OCI-LY7 (cell line): Measurements from ENCODE around the gene P2RX6. TPM values are rescaled to one million over a fixed set of nuclear protein-coding genes. Genes with fewer than 3 reads are reported as not detected.

Source experiments
- BruUV-seq: library from RNA; stranded (reverse); fragments of 400-500 nt; replicated peaks from 2 replicates; lab custom pipeline; 2021; lab: Mats Ljungman, UMichigan
- CTCF ChIA-PET: fragments of 300-600 bp; sonication (Branson Sonifier 250); formaldehyde crosslinking; loops from one replicate; lab custom pipeline; 2022; ENCODE audit warnings: antibody characterized with exemption; ENCODE audit not compliant: unreplicated experiment; lab: Charles Lee
- POLR2A ChIA-PET: fragments of 300-600 bp; sonication (Branson Sonifier 250); formaldehyde crosslinking; loops from one replicate; lab custom pipeline; 2022; ENCODE audit warnings: antibody characterized with exemption; lab: Charles Lee
- DNase-seq: peaks from one replicate; pipeline ENCODE4 v3.0.0-alpha.2; 2015; ENCODE audit warnings: low spot score
- H2AFZ ChIP-seq: fragments of 200-600 bp; sonication (generic), shearing (Covaris generic); 2 replicates; pipeline ENCODE4 v1.6.1; 2014; ENCODE audit warnings: mild to moderate bottlenecking, antibody characterized with exemption, low read length, moderate library complexity
- H3K27ac ChIP-seq: fragments of 200-600 bp; sonication (generic); 2 replicates; pipeline ENCODE4 v1.5.1; 2014; ENCODE audit warnings: mixed run types, low read depth, mild to moderate bottlenecking, moderate library complexity, low read length, inconsistent platforms; ENCODE audit not compliant: poor library complexity, severe bottlenecking
- H3K36me3 ChIP-seq: fragments of 200-600 bp; sonication (generic); 2 replicates; pipeline ENCODE4 v1.6.1; 2014; ENCODE audit warnings: mild to moderate bottlenecking, antibody characterized with exemption, low read length, moderate library complexity, mixed read lengths; ENCODE audit not compliant: insufficient read depth
- H3K4me1 ChIP-seq: fragments of 200-600 bp; sonication (generic); 2 replicates; pipeline ENCODE4 v1.5.1; 2014; ENCODE audit warnings: mild to moderate bottlenecking, low read length; ENCODE audit not compliant: insufficient read depth, poor library complexity, severe bottlenecking
- H3K4me2 ChIP-seq: fragments of 200-600 bp; sonication (generic); 2 replicates; pipeline ENCODE4 v1.6.1; 2014; ENCODE audit warnings: mild to moderate bottlenecking, low read length
- H3K4me3 ChIP-seq: fragments of 200-600 bp; sonication (generic); 2 replicates; pipeline ENCODE4 v1.5.1; 2014; ENCODE audit warnings: mild to moderate bottlenecking, low read depth, low read length; ENCODE audit not compliant: poor library complexity, severe bottlenecking
- H3K79me2 ChIP-seq: fragments of 200-600 bp; sonication (generic); 2 replicates; pipeline ENCODE4 v1.6.1; 2016; ENCODE audit warnings: low read depth, mild to moderate bottlenecking, low read length, moderate library complexity, mixed read lengths; ENCODE audit not compliant: insufficient read depth
- H3K9me2 ChIP-seq: fragments of 200-600 bp; sonication (generic); 2 replicates; pipeline ENCODE4 v1.6.1; 2016; ENCODE audit warnings: mild to moderate bottlenecking, low read length, mixed read lengths; ENCODE audit not compliant: insufficient read depth
- H3K9me3 ChIP-seq: fragments of 200-600 bp; sonication (generic); 2 replicates; pipeline ENCODE4 v1.6.1; 2014; ENCODE audit warnings: mild to moderate bottlenecking, mixed run types, low read length, mixed read lengths
- H4K20me1 ChIP-seq: fragments of 200-600 bp; sonication (generic); 2 replicates; pipeline ENCODE4 v1.6.1; 2014; ENCODE audit warnings: mild to moderate bottlenecking, antibody characterized with exemption, low read length, moderate library complexity, mixed read lengths; ENCODE audit not compliant: insufficient read depth
- EZH2phosphoT487 ChIP-seq: fragments of 200-600 bp; sonication (generic); IDR thresholded peaks from 2 replicates; pipeline ENCODE4 v1.6.1; 2018; ENCODE audit warnings: low read depth, borderline replicate concordance, mild to moderate bottlenecking, mixed run types, antibody characterized with exemption, low read length, moderate library complexity, mixed read lengths
- intact Hi-C: fragments of 100-400 bp; cut with micrococcal nuclease; formaldehyde crosslinking; loops from one replicate; pipeline ENCODE4 v1.10.0; 2022; ENCODE audit not compliant: unreplicated experiment
- total RNA-seq, 2 experiments: library from RNA; depleted of rRNA in 1 of 2; stranded (reverse); fragments of >200 nt in 1 of 2; shearing (Covaris generic) in 1 of 2; gene quantifications; 2 replicates each; pipeline ENCODE4 v1.2.3, GENCODE V29; 2014 to 2022
- TF ChIP-seq, protein P1 (sequence below): fragments of 200-600 bp; sonication (generic); conservative IDR thresholded peaks from 2 replicates; pipeline ENCODE4 v1.5.1; 2014; ENCODE audit warnings: mild to moderate bottlenecking, antibody characterized with exemption, low read length, moderate library complexity, mixed read lengths

Gene P2RX6
- total RNA-seq, 2 experiments from 2014 or later: 0.06 to 0.32 TPM

DNA sequence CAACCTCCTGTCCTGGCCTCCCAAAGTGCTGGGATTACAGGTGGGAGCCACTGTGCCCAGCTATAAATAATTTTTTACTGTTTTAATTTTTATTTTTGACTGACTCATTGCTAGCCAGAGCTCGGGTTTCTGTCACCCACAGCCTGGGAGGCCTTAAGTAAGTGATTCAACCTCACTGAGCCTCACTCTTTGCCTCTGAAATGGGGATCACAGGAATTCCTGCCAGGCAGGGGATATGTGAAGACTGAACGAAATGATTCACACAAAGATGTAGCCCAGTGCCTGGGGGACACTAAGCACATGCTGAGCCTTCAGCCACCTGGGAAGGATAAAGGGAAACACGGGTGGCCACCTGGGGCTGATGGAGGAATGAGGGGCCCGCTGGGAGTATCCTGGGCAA, 27.0 kb downstream of the P2RX6 start:
- Histone ChIP-seq H4K20me1 (no peaks in the 10 kb centered on the region), H3K36me3 (no peaks in the 10 kb centered on the region), H3K4me3 (no peak overlapping the region), H2AFZ (no peak overlapping the region), H3K9me2 (no peaks in the 10 kb centered on the region), H3K4me2 (no peak overlapping the region), H3K9me3 (no peaks in the 10 kb centered on the region), H3K27ac (no peak overlapping the region), H3K79me2 (no peaks in the 10 kb centered on the region), H3K4me1 (peaks cover 5% of the 10 kb centered on the region)
- no peak for DNase-seq
- TF ChIP-seq, protein P1, sequence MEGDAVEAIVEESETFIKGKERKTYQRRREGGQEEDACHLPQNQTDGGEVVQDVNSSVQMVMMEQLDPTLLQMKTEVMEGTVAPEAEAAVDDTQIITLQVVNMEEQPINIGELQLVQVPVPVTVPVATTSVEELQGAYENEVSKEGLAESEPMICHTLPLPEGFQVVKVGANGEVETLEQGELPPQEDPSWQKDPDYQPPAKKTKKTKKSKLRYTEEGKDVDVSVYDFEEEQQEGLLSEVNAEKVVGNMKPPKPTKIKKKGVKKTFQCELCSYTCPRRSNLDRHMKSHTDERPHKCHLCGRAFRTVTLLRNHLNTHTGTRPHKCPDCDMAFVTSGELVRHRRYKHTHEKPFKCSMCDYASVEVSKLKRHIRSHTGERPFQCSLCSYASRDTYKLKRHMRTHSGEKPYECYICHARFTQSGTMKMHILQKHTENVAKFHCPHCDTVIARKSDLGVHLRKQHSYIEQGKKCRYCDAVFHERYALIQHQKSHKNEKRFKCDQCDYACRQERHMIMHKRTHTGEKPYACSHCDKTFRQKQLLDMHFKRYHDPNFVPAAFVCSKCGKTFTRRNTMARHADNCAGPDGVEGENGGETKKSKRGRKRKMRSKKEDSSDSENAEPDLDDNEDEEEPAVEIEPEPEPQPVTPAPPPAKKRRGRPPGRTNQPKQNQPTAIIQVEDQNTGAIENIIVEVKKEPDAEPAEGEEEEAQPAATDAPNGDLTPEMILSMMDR: no peak
- no peak for TF ChIP-seq EZH2phosphoT487
- ChIA-PET POLR2A (no interaction called here), CTCF (no interaction called here)
- BruUV-seq: no TSS peak
- intact Hi-C loops: no loop called here

DNA sequence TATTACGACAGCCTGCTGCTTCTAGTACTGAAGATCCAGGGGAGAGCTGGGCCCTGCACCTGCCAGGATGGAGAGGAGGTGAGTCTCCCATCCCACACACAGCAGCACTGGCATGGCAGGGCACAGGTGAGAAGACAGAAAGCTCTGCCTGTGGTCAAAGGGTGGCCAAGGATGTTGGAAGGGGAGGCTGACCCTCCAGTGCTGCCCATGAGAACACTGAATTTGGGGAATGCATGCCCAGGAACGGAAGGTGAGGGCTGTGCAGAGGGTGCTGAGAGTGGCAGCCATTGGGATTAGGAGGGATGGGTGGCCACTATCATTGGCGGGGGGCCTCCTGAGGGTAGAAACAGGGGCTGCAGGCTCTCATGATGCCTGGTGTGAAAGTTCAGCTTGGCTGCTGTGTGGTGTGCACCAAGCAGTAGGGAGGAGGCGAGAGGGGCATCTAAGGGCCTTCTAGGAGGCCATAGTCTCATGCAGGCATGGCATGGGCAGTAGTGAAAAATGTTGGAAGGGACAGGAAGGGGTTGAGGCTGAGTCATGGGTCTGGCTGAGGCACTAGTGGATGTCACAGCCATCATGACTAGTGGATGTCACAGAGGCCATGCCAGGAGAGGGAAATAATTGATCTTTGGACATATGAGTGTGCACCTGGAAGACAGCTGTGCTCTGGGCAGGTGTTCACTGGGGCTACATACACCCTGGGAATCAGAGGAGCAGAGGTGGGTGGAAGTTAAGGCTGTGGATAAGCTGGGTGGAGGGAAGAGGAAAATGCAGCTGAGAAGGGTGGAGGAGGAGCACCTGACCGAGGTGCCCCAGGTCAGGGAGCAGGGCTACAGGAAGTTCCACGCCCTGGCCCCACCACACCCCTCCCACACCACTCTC, 28.3 kb downstream of the P2RX6 start:
- no peak overlapping the region for H3K27ac ChIP-seq
- CTCF ChIA-PET: no interaction called here
- H3K4me2 ChIP-seq: no peak overlapping the region
- H2AFZ ChIP-seq: no peak overlapping the region
- no peaks in the 10 kb centered on the region for H3K79me2 ChIP-seq
- H3K36me3 ChIP-seq: no peaks in the 10 kb centered on the region
- POLR2A ChIA-PET: no interaction called here
- TF ChIP-seq EZH2phosphoT487: no peak
- TF ChIP-seq, protein P1: no peak
- no TSS peak for BruUV-seq
- H3K9me2 ChIP-seq: no peaks in the 10 kb centered on the region
- no peak overlapping the region for H3K4me3 ChIP-seq
- no peak for DNase-seq
- H3K9me3 ChIP-seq: no peaks in the 10 kb centered on the region
- H4K20me1 ChIP-seq: no peaks in the 10 kb centered on the region
- H3K4me1 ChIP-seq: peaks cover 5% of the 10 kb centered on the region
- intact Hi-C loops: no loop called here

DNA sequence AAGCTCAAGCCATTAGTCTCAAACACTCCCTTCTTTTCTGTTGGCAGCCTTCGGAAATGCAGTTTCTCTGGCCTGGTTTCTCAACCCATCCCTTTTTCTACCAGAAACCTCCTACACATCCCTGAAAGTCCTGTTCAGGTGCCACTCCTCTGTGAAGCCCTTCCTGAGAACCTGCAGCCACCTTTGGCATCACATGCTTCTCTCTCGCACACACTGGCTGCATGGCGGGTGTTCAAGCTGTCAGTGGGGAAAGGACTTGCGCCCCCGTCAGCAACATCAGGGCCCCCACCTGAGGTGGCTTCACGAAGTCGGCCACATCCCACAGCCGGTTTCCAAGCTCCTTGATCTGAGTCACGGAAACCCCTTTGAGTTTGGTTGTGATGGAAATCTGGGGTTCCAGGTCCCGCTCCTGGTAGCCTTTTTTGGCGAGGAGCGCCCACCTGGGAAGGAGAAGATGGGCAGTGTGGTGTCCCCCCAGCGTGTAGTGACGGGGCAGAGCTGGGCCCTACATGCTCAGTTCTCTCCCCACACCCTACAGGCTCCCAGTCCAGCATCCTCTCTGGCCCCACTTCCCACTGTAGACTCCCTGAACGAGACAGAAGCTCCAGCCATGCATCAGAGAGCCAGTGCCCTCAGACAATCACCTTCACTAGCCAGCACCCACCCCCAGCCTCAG, 29.0 kb downstream of the P2RX6 start:
- no peak overlapping the region for H3K27ac ChIP-seq
- no TSS peak for BruUV-seq
- H3K9me3 ChIP-seq: no peaks in the 10 kb centered on the region
- intact Hi-C loops: no loop called here
- no peaks in the 10 kb centered on the region for H3K36me3 ChIP-seq
- H3K9me2 ChIP-seq: no peaks in the 10 kb centered on the region
- H3K4me2 ChIP-seq: no peak overlapping the region
- H4K20me1 ChIP-seq: no peaks in the 10 kb centered on the region
- CTCF ChIA-PET: no interaction called here
- POLR2A ChIA-PET: interaction anchor here (0.6 kb wide), 1 partner anchor 61 kb away, joined by 3 read pairs; the partner anchor contains the start of gene LZTR1
- H2AFZ ChIP-seq: no peak overlapping the region
- H3K79me2 ChIP-seq: no peaks in the 10 kb centered on the region
- DNase-seq: no peak
- no peak overlapping the region for H3K4me3 ChIP-seq
- TF ChIP-seq EZH2phosphoT487: no peak
- TF ChIP-seq, protein P1: no peak
- H3K4me1 ChIP-seq: peaks cover 5% of the 10 kb centered on the region
